Measurements from ENCODE around the gene DDX39A.
"Not testable (repeated sequence)": the region's sequence is repeated elsewhere in the genome, so short reads cannot be mapped to it uniquely, and the experiment has no call there.

Gene DDX39A

GRCh38 chr19:14375582-14376291 lies 43.4 kb downstream of the DDX39A start:
- Histone ChIP-seq H2AFZ (ENCODE audit: low read depth, low read length, severe bottlenecking) (no peak overlapping the region), H3K9me2 (replicated peaks; ENCODE audit: insufficient read depth, low read length) (no peaks in the 10 kb centered on the region), H3K4me2 (ENCODE audit: low read depth, low read length, poor library complexity, severe bottlenecking) (no peak overlapping the region), H3K36me3 (ENCODE audit: low read length) (no peaks in the 10 kb centered on the region), H4K20me1 (ENCODE audit: low read depth, low read length) (no peaks in the 10 kb centered on the region), H3F3A (ENCODE audit: insufficient read depth) (no peaks in the 10 kb centered on the region), H3K27me3 (ENCODE audit: low read length) (no peaks in the 10 kb centered on the region), H3K9me3 (ENCODE audit: insufficient read depth, low read length) (no peaks in the 10 kb centered on the region), H3K4me3 (ENCODE audit: insufficient read depth, low read length, poor library complexity, severe bottlenecking) (no peak overlapping the region), H3K27ac (ENCODE audit: low read depth, low read length) (no peak overlapping the region), H3K79me2 (ENCODE audit: insufficient read depth, low read length) (no peaks in the 10 kb centered on the region), H3K9ac (ENCODE audit: low read length) (no peak overlapping the region)
- TF ChIP-seq EZH2phosphoT487 (conservative IDR thresholded peaks at IDR 0.05; ENCODE audit: low read length) (no peak), CTCF (IDR thresholded peaks at IDR 0.05; ENCODE audit: insufficient read depth, low read length, poor library complexity, severe bottlenecking) (no peak)

GRCh38 chr19:14375055-14375581 lies 44.0 kb downstream of the DDX39A start:
- Histone ChIP-seq H2AFZ (ENCODE audit: low read depth, low read length, severe bottlenecking) (no peak overlapping the region), H3K9ac (ENCODE audit: low read length) (no peak overlapping the region), H3F3A (ENCODE audit: insufficient read depth) (no peaks in the 10 kb centered on the region), H3K36me3 (ENCODE audit: low read length) (no peaks in the 10 kb centered on the region), H3K27ac (ENCODE audit: low read depth, low read length) (no peak overlapping the region), H3K9me3 (ENCODE audit: insufficient read depth, low read length) (no peaks in the 10 kb centered on the region), H3K27me3 (ENCODE audit: low read length) (no peaks in the 10 kb centered on the region), H3K4me3 (ENCODE audit: insufficient read depth, low read length, poor library complexity, severe bottlenecking) (no peak overlapping the region), H3K79me2 (ENCODE audit: insufficient read depth, low read length) (no peaks in the 10 kb centered on the region), H3K9me2 (replicated peaks; ENCODE audit: insufficient read depth, low read length) (no peaks in the 10 kb centered on the region), H4K20me1 (ENCODE audit: low read depth, low read length) (no peaks in the 10 kb centered on the region), H3K4me2 (ENCODE audit: low read depth, low read length, poor library complexity, severe bottlenecking) (no peak overlapping the region)
- no peak for TF ChIP-seq CTCF (IDR thresholded peaks at IDR 0.05; ENCODE audit: insufficient read depth, low read length, poor library complexity, severe bottlenecking)
- no peak for TF ChIP-seq EZH2phosphoT487 (conservative IDR thresholded peaks at IDR 0.05; ENCODE audit: low read length)

GRCh38 chr19:14374313-14374712 lies 44.8 kb downstream of the DDX39A start:
- not testable (repeated sequence) for H3K36me3 ChIP-seq (ENCODE audit: low read length); H3K79me2 ChIP-seq (ENCODE audit: insufficient read depth, low read length); H3K4me3 ChIP-seq (ENCODE audit: insufficient read depth, low read length, poor library complexity, severe bottlenecking); H3K27me3 ChIP-seq (ENCODE audit: low read length); H2AFZ ChIP-seq (ENCODE audit: low read depth, low read length, severe bottlenecking); H3K9ac ChIP-seq (ENCODE audit: low read length); H3K9me3 ChIP-seq (ENCODE audit: insufficient read depth, low read length); H3K27ac ChIP-seq (ENCODE audit: low read depth, low read length); H3K9me2 ChIP-seq (replicated peaks; ENCODE audit: insufficient read depth, low read length); H3F3A ChIP-seq (ENCODE audit: insufficient read depth); H4K20me1 ChIP-seq (ENCODE audit: low read depth, low read length); H3K4me2 ChIP-seq (ENCODE audit: low read depth, low read length, poor library complexity, severe bottlenecking)

- not testable (repeated sequence) for H3F3A ChIP-seq (ENCODE audit: insufficient read depth); H3K79me2 ChIP-seq (ENCODE audit: insufficient read depth, low read length); H3K27ac ChIP-seq (ENCODE audit: low read depth, low read length); H3K9me2 ChIP-seq (replicated peaks; ENCODE audit: insufficient read depth, low read length); H3K27me3 ChIP-seq (ENCODE audit: low read length); H3K4me2 ChIP-seq (ENCODE audit: low read depth, low read length, poor library complexity, severe bottlenecking); H4K20me1 ChIP-seq (ENCODE audit: low read depth, low read length); H3K36me3 ChIP-seq (ENCODE audit: low read length); H3K9me3 ChIP-seq (ENCODE audit: insufficient read depth, low read length); H2AFZ ChIP-seq (ENCODE audit: low read depth, low read length, severe bottlenecking); H3K4me3 ChIP-seq (ENCODE audit: insufficient read depth, low read length, poor library complexity, severe bottlenecking); H3K9ac ChIP-seq (ENCODE audit: low read length)
Observed at GRCh38 chr19:14372384-14373077, 46.6 kb downstream of the DDX39A start.
